ENCODE results near the gene DGCR2. TPM values are rescaled to one million over a fixed set of nuclear protein-coding genes. Genes with fewer than 3 reads are reported as not detected.
"Not testable (repeated sequence)": the region's sequence is repeated elsewhere in the genome, so short reads cannot be mapped to it uniquely, and the experiment has no call there.

DGCR2 gene
- total RNA-seq, 1 donor from 2014 or later, result 68.7 TPM

- Mint-ChIP-seq H3K4me1 (ENCODE audit: low read depth, unreplicated experiment) (peaks cover 6% of the 10 kb centered on the region), H3K4me3 (ENCODE audit: unreplicated experiment) (no peak overlapping the region), H3K9me3 (ENCODE audit: unreplicated experiment) (peaks cover 17% of the 10 kb centered on the region), H3K27ac (ENCODE audit: unreplicated experiment) (no peak overlapping the region), H3K36me3 (ENCODE audit: unreplicated experiment) (no peaks in the 10 kb centered on the region), H3K27me3 (ENCODE audit: unreplicated experiment) (peaks cover 29% of the 10 kb centered on the region)
- no peak for TF ChIP-seq CTCF (IDR thresholded peaks at IDR 0.05; ENCODE audit: partially characterized antibody, unreplicated experiment)
- DNase-seq, result no peak
These were observed 45.1 kb upstream of the DGCR2 start for GRCh38 chr22:19167106-19167869.

- Mint-ChIP-seq H3K9me3 (ENCODE audit: unreplicated experiment) (peaks cover 17% of the 10 kb centered on the region), H3K4me3 (ENCODE audit: unreplicated experiment) (no peak overlapping the region), H3K36me3 (ENCODE audit: unreplicated experiment) (no peaks in the 10 kb centered on the region), H3K27me3 (ENCODE audit: unreplicated experiment) (peaks cover 27% of the 10 kb centered on the region), H3K27ac (ENCODE audit: unreplicated experiment) (no peak overlapping the region), H3K4me1 (ENCODE audit: low read depth, unreplicated experiment) (peaks cover 3% of the 10 kb centered on the region)
- no peak for DNase-seq
- TF ChIP-seq CTCF (IDR thresholded peaks at IDR 0.05; ENCODE audit: partially characterized antibody, unreplicated experiment), result no peak
These were observed 44.2 kb upstream of the DGCR2 start for GRCh38 chr22:19166421-19166820.

GRCh38 chr22:19164425-19164824 is 42.2 kb upstream of the DGCR2 start:
- Mint-ChIP-seq H3K36me3 (ENCODE audit: unreplicated experiment) (no peaks in the 10 kb centered on the region), H3K9me3 (ENCODE audit: unreplicated experiment) (peaks cover 10% of the 10 kb centered on the region), H3K4me1 (ENCODE audit: low read depth, unreplicated experiment) (no peaks in the 10 kb centered on the region), H3K27me3 (ENCODE audit: unreplicated experiment) (peaks cover 18% of the 10 kb centered on the region), H3K27ac (ENCODE audit: unreplicated experiment) (no peak overlapping the region), H3K4me3 (ENCODE audit: unreplicated experiment) (no peak overlapping the region)
- TF ChIP-seq CTCF (IDR thresholded peaks at IDR 0.05; ENCODE audit: partially characterized antibody, unreplicated experiment), result no peak
- no peak for DNase-seq

- H3K27me3 Mint-ChIP-seq (ENCODE audit: unreplicated experiment); DNase-seq; H3K27ac Mint-ChIP-seq (ENCODE audit: unreplicated experiment); H3K4me1 Mint-ChIP-seq (ENCODE audit: low read depth, unreplicated experiment); H3K4me3 Mint-ChIP-seq (ENCODE audit: unreplicated experiment); H3K9me3 Mint-ChIP-seq (ENCODE audit: unreplicated experiment); H3K36me3 Mint-ChIP-seq (ENCODE audit: unreplicated experiment): not testable (repeated sequence)
These were observed 36.4 kb upstream of the DGCR2 start for GRCh38 chr22:19158649-19159048.

GRCh38 chr22:19156109-19156508 is 33.9 kb upstream of the DGCR2 start:
- H3K27me3 Mint-ChIP-seq (ENCODE audit: unreplicated experiment), result peaks cover 13% of the 10 kb centered on the region
- not testable (repeated sequence) for H3K9me3 Mint-ChIP-seq (ENCODE audit: unreplicated experiment); H3K36me3 Mint-ChIP-seq (ENCODE audit: unreplicated experiment); H3K27ac Mint-ChIP-seq (ENCODE audit: unreplicated experiment); H3K4me1 Mint-ChIP-seq (ENCODE audit: low read depth, unreplicated experiment); H3K4me3 Mint-ChIP-seq (ENCODE audit: unreplicated experiment); DNase-seq

Measured in glutamatergic neuron (in vitro differentiated cells).